Ishikawa (cell line): ENCODE data around the gene OTUD3.

Experiments used
- CEBPB ChIP-seq: IDR thresholded peaks from 2 replicates; pipeline ENCODE4 v1.6.1; 2012
- CREB1 ChIP-seq: IDR thresholded peaks from 2 replicates; pipeline ENCODE4 v1.6.1; 2012; ENCODE audit warnings: low read depth
- EGR1 ChIP-seq: IDR thresholded peaks from 2 replicates; pipeline ENCODE4 v1.6.1; 2012
- EP300 ChIP-seq: IDR thresholded peaks from 2 replicates; pipeline ENCODE4 v1.6.1; 2012; ENCODE audit warnings: borderline replicate concordance
- FOXM1 ChIP-seq: IDR thresholded peaks from 2 replicates; pipeline ENCODE4 v1.6.1; 2012; ENCODE audit warnings: low read depth, borderline replicate concordance
- MAX ChIP-seq: IDR thresholded peaks from 2 replicates; pipeline ENCODE4 v1.6.1; 2012
- NFIC ChIP-seq: IDR thresholded peaks from 2 replicates; pipeline ENCODE4 v1.6.1; 2012
- RAD21 ChIP-seq: IDR thresholded peaks from 2 replicates; pipeline ENCODE4 v1.6.1; 2012; ENCODE audit warnings: low read depth
- REST ChIP-seq: IDR thresholded peaks from 2 replicates; pipeline ENCODE4 v1.6.1; 2012; ENCODE audit warnings: low read depth, mild to moderate bottlenecking
- TAF1 ChIP-seq: IDR thresholded peaks from 2 replicates; pipeline ENCODE4 v1.6.1; 2012; ENCODE audit warnings: low read depth, mild to moderate bottlenecking
- TCF12 ChIP-seq: IDR thresholded peaks from 2 replicates; pipeline ENCODE4 v1.6.1; 2012; ENCODE audit warnings: low read depth
- TEAD4 ChIP-seq: IDR thresholded peaks from 2 replicates; pipeline ENCODE4 v1.6.1; 2012
- USF1 ChIP-seq: IDR thresholded peaks from 2 replicates; pipeline ENCODE4 v1.6.1; 2012
- YY1 ChIP-seq: IDR thresholded peaks from 2 replicates; pipeline ENCODE4 v1.6.1; 2012; ENCODE audit warnings: low read depth
- ZBTB7A ChIP-seq: IDR thresholded peaks from 2 replicates; pipeline ENCODE4 v1.6.1; 2012; ENCODE audit warnings: low read depth

Gene OTUD3

GRCh38 chr1:19889656-19890055 is 7.5 kb downstream of the OTUD3 start:
- no peak for TF ChIP-seq USF1
- no peak for TF ChIP-seq FOXM1

GRCh38 chr1:19892129-19892528 is 9.9 kb downstream of the OTUD3 start:
- TF ChIP-seq ZBTB7A: no peak
- TF ChIP-seq TCF12: no peak
- TF ChIP-seq EP300: no peak

- TF ChIP-seq CEBPB (no peak), TCF12 (no peak), TAF1 (no peak), YY1 (no peak), TEAD4 (no peak), FOXM1 (no peak), ZBTB7A (no peak), USF1 (no peak), NFIC (no peak), CREB1 (no peak), REST (no peak), EGR1 (no peak), MAX (no peak), EP300 (no peak), RAD21 (no peak)
Observed at GRCh38 chr1:19892628-19893168, 10.5 kb downstream of the OTUD3 start.

GRCh38 chr1:19893687-19894086 is 11.5 kb downstream of the OTUD3 start:
- no peak for TF ChIP-seq EP300
- no peak for TF ChIP-seq CREB1
- no peak for TF ChIP-seq YY1
- no peak for TF ChIP-seq EGR1
- no peak for TF ChIP-seq TEAD4
- no peak for TF ChIP-seq TAF1
- TF ChIP-seq TCF12: no peak
- TF ChIP-seq CEBPB: no peak
- no peak for TF ChIP-seq USF1
- TF ChIP-seq NFIC: no peak

DNA sequence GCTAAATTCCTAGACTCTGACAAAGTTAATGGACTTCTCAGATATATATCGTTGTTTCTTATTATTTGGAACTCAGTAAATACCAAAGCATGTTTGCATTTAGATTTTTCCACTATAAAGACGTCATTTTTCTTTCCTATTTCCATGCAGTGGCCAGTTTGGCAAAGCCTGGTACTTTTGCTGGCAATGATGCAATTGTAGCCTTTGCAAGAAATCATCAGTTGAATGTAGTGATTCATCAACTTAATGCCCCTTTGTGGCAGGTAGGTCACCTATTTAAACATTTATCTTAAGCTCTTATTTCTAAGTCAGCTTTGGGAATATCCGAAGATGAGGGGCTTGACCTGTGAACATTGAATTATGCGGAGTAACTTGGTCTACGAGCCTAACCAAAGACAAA is 12.0 kb downstream of the OTUD3 start:
- TF ChIP-seq TCF12 (no peak), TEAD4 (no peak), MAX (no peak), YY1 (no peak), EGR1 (no peak), ZBTB7A (no peak), EP300 (no peak), USF1 (no peak), RAD21 (no peak), NFIC (no peak), TAF1 (no peak), CREB1 (no peak), CEBPB (no peak), FOXM1 (no peak), REST (no peak)

DNA sequence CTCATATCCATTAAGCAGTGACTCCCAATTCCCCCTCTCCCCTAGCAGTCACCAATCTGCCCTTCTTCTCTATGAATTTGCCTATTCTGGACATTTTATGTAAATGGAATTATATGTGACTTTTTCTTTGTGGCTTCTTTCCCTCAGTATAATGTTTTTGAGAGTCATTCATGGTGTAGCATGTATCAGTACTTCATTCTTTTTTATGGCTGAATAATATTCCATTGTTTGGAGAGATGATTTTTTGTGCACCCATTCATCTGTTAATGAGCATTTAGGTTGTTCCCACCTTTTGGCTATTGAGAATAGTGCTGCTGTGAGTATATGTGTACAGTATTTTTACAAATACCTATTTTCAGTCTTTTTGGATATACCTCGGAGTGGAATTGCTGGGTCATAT is 19.5 kb downstream of the OTUD3 start:
- TF ChIP-seq NFIC: no peak
- no peak for TF ChIP-seq RAD21
- TF ChIP-seq FOXM1: no peak
- TF ChIP-seq YY1: no peak
- no peak for TF ChIP-seq EP300
